Fibroblast of gingiva (primary cell): Measurements from ENCODE around the gene IMPACT.

Experiments used
- DNase-seq: peaks from one replicate; pipeline ENCODE4 v3.0.0-alpha.2; 2011; ENCODE audit warnings: low read depth

IMPACT gene

GRCh38 chr18:24479371-24479770 lies 52.9 kb downstream of the IMPACT start:
- DNase-seq = no peak

DNA sequence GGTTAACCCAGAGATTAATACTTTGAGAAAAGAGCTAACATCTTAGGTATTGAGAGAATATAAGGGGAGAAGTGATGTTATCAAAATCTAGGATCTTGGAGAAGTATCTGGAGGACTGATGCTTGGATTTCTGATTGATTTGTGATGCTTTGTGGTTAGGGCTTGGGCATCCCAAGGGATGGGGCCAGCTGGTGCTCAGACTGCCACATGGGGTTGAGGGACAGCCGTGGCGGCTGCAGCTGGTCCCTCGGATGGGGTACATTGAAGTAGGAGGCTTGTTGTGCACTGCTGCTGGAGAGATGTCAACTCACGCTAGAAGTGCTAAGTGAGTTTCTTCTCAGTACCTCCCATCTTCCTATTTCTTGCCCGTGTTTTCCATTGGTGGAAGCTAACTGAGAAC lies 56.4 kb downstream of the IMPACT start:
- DNase-seq = no peak

DNA sequence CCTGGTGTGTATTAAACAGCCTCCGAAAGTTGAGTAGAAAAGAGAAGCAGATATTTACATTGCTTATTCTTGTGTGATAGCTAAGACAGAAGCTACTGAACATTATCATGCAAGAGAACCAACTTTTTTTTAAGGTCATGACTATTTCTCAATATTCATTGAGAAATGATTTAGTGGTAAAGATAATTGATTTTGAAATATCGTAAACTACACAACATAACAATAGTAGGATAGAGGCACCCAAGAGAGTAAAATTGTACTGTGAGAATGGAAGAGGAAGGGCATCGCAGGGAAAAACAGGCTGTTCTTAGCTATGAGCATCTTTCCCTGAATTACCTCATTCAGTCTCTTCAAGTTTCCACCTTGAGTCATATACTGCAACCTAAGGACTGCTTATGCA lies 59.2 kb downstream of the IMPACT start:
- no peak for DNase-seq

- DNase-seq = no peak
Observed at GRCh38 chr18:24486684-24487083, 60.2 kb downstream of the IMPACT start.

DNA sequence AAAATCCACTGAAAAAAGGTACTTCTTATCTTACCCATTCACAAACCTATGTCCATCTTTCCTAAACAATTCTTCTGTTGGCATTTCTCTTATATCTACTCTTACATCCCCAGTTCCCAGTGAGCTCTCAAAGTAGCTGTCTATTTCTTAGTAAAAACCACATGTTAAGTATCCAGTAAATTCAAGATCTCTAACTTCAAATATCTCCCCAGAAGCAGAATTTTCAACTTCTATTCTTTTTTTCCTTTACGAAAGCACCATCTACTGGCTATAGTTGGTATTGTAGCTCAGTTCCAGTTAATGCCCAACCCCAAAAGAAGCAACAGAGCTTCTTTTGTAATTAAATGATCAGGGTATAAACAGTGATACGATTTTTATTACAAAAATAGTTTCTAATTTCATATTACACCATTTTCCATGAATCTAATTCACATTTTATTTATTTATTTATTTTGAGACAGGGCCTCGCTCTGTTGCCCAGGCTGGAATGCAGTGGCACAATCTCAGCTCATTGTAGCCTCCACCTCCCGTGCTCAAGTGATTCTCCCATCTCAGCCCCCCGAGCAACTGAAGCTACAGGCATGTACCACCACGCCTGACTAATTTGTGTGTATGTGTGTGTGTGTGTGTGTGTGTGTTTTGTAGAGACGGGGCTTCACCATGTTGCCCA lies 62.5 kb downstream of the IMPACT start:
- peak; percentile 16 for DNase-seq

DNA sequence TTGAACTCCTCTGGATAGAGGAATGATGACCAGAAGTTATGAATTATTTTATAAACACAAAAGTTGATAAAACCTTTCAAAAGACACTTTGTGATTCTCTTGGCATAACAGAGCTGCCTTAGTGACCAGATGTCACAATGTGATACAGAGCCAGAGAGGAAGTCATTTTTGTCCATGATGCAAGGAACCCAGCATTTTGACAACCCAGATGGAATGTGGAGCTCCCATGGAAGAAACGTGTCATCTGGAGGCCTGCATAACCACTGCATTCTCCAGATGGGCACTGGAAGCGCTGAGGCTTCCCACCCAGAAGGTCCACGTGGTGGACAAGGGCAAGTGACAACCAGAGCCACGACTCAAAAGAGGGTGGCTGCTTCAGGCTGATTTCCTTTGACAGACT lies 64.1 kb downstream of the IMPACT start:
- peak; percentile 52 for DNase-seq

GRCh38 chr18:24491927-24492834 lies 65.7 kb downstream of the IMPACT start:
- DNase-seq = no peak

DNA sequence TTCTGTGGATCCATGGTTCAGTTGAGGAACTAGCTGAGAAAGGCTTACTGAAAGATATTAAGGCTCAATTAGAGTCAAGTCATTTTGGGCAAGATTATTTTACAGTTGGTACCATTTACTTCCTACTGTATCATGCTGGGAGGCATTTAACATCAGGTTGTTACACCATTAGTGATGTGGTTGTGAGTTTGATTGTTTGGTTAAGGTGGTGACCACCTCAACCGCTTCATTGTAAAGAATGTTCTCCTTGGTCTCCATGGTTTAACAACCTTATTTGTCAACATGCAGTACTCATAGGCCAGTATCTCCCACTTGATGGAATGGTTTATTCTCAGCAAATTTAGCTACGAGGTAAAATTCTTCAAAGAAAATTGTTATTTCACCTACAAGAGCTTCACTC lies 68.1 kb downstream of the IMPACT start:
- DNase-seq = no peak

DNA sequence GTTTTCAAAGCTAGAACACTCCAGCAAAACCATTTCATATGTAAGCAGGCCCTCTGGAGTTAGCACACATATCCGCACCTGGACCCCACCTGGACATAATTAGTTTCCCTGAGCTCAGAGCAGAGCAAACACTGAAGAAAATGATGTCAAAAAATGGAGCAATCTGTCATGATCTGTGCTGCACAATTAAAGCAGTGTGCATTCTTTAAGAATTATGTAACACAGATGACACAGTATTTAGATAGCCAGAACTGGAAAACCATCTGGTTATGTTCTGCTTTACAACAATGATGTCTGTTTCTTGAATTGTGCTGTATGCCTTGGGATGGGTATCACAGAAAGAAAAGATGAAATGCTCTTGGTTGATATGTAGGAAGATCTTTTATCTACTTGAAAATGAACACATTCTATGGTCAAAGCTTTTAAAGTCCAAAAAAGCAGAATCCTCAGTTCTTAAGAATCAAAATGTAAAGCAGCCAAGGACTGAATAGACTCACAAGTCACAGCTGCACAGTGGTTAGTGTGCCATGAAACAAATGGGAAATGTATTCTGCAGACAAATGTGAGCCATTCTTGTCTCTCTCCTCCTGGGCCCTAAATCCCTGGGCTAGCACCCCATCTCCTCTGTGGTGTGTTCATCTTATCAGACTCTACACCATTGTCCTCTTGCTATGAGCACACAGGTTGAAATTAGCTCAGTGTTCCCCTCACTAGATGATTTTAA lies 70.7 kb downstream of the IMPACT start:
- peak; percentile 32 for DNase-seq

DNA sequence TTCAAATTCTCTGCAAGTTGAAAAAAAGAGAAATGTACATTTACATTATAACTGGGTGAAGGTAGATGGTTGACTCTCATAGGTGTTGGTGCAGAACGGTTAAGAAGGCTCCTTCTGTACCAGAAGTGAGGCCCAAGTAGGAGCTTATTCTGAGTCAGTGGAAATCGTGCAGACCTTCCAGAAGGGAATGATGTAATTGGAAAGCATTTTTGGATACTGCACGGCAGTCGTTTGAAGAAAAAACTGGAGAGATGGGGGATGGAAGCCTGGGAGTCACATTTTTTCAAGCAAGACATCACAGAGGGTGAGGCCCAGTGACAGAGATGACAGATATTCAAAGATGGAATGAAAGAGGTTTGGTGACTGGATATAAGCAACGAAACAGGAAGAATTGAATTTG lies 73.3 kb downstream of the IMPACT start:
- no peak for DNase-seq

- no peak for DNase-seq
Observed at GRCh38 chr18:24500217-24500616, 73.7 kb downstream of the IMPACT start.

GRCh38 chr18:24500766-24501165 lies 74.3 kb downstream of the IMPACT start:
- no peak for DNase-seq

DNA sequence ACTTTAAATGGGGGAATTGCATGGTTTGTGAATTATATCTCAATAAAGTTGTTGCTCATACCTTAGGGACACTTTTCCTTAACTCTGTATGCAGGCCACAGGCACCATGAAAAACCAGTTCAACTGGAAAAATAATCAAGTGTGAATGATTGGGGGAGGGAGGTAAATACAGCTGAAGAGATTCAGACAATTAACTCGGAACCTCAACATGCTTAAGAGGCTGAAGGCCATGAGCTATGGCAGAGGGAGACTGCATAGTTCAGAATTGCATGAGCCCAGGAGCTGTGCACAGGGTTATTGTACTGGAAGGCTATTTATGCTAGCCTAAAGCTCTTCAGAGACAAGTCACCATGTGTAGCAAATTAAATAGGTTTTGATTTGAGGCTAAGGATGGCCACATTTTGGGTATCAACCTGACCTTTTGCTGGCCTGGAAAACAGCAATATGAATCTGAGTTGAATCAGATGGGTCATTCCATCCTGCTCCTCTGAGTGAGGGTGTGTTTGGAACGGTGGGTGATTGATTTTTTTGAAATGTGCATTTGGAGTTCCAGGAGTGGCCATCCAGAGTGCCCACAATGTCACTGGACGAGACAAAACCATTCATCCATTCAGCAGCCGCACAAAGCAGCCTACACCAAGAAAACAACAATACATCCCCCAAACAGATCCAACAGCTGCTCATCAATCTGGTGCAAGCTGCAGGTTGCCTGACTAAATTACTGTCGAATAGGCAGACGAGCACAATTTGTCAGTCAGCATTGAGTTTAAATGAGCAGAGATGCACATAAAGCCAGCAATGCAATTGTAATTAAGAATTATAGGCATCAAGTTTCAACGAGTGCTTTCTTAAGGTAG lies 76.4 kb downstream of the IMPACT start:
- DNase-seq = no peak
